LNCAP (cell line): ENCODE results near the gene SPACA1.

Experiments
- CTCF ChIP-seq: fragments of 450-650 bp; IDR thresholded peaks from 2 replicates; pipeline ENCODE4 v1.5.1; 2017; ENCODE audit warnings: mild to moderate bottlenecking

Gene SPACA1

GRCh38 chr6:88013554-88013953 lies 34.1 kb upstream of the SPACA1 start:
- no peak for TF ChIP-seq CTCF

GRCh38 chr6:88020439-88020838 lies 27.2 kb upstream of the SPACA1 start:
- TF ChIP-seq CTCF: no peak

- no peak for TF ChIP-seq CTCF
Measured at GRCh38 chr6:88024696-88025095, 22.9 kb upstream of the SPACA1 start.

- TF ChIP-seq CTCF: no peak
Measured at GRCh38 chr6:88031550-88031949, 16.1 kb upstream of the SPACA1 start.

- TF ChIP-seq CTCF: no peak
Measured at GRCh38 chr6:88044530-88044929, 3.1 kb upstream of the SPACA1 start.

- no peak for TF ChIP-seq CTCF
Measured at GRCh38 chr6:88045521-88046136, 2.0 kb upstream of the SPACA1 start.

GRCh38 chr6:88048578-88048977 lies 937 bp downstream of the SPACA1 start:
- TF ChIP-seq CTCF: no peak
